ENCODE results near the gene SCMH1.

- TF ChIP-seq POLR2A (IDR thresholded peaks at IDR 0.05; ENCODE audit: low read depth, low read length), result no peak
- TF ChIP-seq TAF1 (IDR thresholded peaks at IDR 0.05; ENCODE audit: low read depth, low read length), result no peak
- no peak for TF ChIP-seq SPI1 (IDR thresholded peaks at IDR 0.05; ENCODE audit: low read depth, low read length)
- TF ChIP-seq POLR2AphosphoS5 (IDR thresholded peaks at IDR 0.05; ENCODE audit: low read depth, low read length), result no peak
- TF ChIP-seq PAX5 (IDR thresholded peaks at IDR 0.05; ENCODE audit: insufficient read depth, low read length, severe bottlenecking), result no peak
- no peak for TF ChIP-seq POU2F2 (IDR thresholded peaks at IDR 0.05; ENCODE audit: low read depth, low read length)
Measured at GRCh38 chr1:40988280-40988679, 253.8 kb downstream of the SCMH1 start.
